GM10248 (cell line): ENCODE measurements around the gene ZNF750.

Experiments
- CTCF ChIA-PET: fragments of 300-600 bp; sonication (Branson Sonifier 250); formaldehyde crosslinking; extraction: SDS; loops from one replicate; lab custom pipeline; 2021; ENCODE audit warnings: antibody characterized with exemption; lab: Yijun Ruan, JAX
- POLR2A ChIA-PET: fragments of 350-650 bp; sonication (Branson Sonifier 250); formaldehyde crosslinking; extraction: SDS; loops from one replicate; lab custom pipeline; 2020; ENCODE audit warnings: antibody characterized with exemption; lab: Yijun Ruan, JAX
- DNase-seq: peaks from one replicate; pipeline ENCODE4 v3.0.0; 2012; ENCODE audit errors: extremely low spot score
- CTCF ChIP-seq: IDR thresholded peaks from 2 replicates; pipeline ENCODE4 v1.5.1; 2012; ENCODE audit warnings: mild to moderate bottlenecking, low read depth; ENCODE audit errors: extremely low read depth, missing control alignments, control extremely low read depth

Gene ZNF750

GRCh38 chr17:82883419-82884031 lies 43.7 kb upstream of the ZNF750 start:
- TF ChIP-seq CTCF, result no peak
- ChIA-PET POLR2A (no interaction called here), CTCF (interaction anchor here (2.7 kb wide), 1 partner anchor 11 kb away, joined by 18 read pairs; no protein-coding TSS in a partner anchor)
- no peak for DNase-seq

GRCh38 chr17:82882715-82883418 lies 43.0 kb upstream of the ZNF750 start:
- no peak for TF ChIP-seq CTCF
- DNase-seq, result no peak
- POLR2A ChIA-PET, result no interaction called here
- CTCF ChIA-PET, result no interaction called here

GRCh38 chr17:82881900-82882714 lies 42.3 kb upstream of the ZNF750 start:
- TF ChIP-seq CTCF, result no peak
- no peak for DNase-seq
- ChIA-PET POLR2A (no interaction called here), CTCF (no interaction called here)

- no peak for TF ChIP-seq CTCF
- DNase-seq, result no peak
- ChIA-PET POLR2A (no interaction called here), CTCF (no interaction called here)
Measured at GRCh38 chr17:82881324-82881823, 41.6 kb upstream of the ZNF750 start.

GRCh38 chr17:82880620-82881323 lies 41.0 kb upstream of the ZNF750 start:
- no peak for TF ChIP-seq CTCF
- DNase-seq, result no peak
- ChIA-PET POLR2A (no interaction called here), CTCF (no interaction called here)

- DNase-seq, result no peak
- POLR2A ChIA-PET, result no interaction called here
- CTCF ChIA-PET, result no interaction called here
- TF ChIP-seq CTCF, result no peak
Measured at GRCh38 chr17:82879241-82879640, 39.4 kb upstream of the ZNF750 start.
